ENCODE measurements around the gene EPB41L5.

The EPB41L5 gene

DNA sequence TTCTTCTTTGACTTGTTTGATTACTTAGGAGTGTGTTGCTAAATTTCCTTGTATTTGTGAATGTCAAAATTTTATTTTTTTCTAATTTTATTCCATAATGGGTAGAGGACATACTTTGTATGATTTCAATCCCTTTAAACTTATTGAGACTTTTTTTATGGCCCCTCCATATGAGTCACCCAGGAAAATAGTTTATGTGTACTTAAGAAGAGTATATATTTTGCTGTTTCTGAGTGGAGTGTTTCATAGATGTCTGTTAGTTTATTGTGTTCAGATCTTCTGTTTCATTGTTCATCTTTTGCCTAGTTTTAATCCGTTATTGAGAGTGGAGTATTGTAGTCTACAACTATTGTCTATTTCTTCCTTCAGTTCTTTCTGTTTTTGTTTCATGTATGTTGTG is 81.9 kb downstream of the EPB41L5 start:
- H3K4me3 ChIP-seq (ENCODE audit: low read depth, low read length): no peak overlapping the region
- DNase-seq (ENCODE audit: low read depth): no peak
- TF ChIP-seq, protein P1, sequence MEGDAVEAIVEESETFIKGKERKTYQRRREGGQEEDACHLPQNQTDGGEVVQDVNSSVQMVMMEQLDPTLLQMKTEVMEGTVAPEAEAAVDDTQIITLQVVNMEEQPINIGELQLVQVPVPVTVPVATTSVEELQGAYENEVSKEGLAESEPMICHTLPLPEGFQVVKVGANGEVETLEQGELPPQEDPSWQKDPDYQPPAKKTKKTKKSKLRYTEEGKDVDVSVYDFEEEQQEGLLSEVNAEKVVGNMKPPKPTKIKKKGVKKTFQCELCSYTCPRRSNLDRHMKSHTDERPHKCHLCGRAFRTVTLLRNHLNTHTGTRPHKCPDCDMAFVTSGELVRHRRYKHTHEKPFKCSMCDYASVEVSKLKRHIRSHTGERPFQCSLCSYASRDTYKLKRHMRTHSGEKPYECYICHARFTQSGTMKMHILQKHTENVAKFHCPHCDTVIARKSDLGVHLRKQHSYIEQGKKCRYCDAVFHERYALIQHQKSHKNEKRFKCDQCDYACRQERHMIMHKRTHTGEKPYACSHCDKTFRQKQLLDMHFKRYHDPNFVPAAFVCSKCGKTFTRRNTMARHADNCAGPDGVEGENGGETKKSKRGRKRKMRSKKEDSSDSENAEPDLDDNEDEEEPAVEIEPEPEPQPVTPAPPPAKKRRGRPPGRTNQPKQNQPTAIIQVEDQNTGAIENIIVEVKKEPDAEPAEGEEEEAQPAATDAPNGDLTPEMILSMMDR (IDR thresholded peaks at IDR 0.05; ENCODE audit: low read depth, low read length, missing control alignments): no peak

DNA sequence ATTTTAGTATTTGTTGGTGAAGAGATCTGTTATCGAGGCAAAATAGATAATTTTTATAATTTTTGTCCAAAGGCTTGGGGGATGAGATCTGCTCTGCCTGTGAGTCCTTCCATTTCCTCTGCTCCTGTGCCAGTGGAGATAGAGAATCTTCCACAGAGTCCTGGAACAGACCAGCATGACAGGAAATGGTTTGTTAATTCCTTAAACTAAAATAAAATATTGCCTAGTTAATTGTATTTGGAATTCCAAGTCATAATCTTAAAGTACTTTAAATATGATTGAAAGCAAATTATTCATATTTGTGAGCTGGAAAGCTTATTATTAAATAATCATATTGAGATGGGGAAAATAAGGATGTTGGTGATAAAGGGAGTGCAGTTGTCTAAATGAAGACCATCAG is 87.8 kb downstream of the EPB41L5 start:
- TF ChIP-seq, protein P1 (IDR thresholded peaks at IDR 0.05; ENCODE audit: low read depth, low read length, missing control alignments): no peak
- no peak overlapping the region for H3K4me3 ChIP-seq (ENCODE audit: low read depth, low read length)
- DNase-seq (ENCODE audit: low read depth): no peak

DNA sequence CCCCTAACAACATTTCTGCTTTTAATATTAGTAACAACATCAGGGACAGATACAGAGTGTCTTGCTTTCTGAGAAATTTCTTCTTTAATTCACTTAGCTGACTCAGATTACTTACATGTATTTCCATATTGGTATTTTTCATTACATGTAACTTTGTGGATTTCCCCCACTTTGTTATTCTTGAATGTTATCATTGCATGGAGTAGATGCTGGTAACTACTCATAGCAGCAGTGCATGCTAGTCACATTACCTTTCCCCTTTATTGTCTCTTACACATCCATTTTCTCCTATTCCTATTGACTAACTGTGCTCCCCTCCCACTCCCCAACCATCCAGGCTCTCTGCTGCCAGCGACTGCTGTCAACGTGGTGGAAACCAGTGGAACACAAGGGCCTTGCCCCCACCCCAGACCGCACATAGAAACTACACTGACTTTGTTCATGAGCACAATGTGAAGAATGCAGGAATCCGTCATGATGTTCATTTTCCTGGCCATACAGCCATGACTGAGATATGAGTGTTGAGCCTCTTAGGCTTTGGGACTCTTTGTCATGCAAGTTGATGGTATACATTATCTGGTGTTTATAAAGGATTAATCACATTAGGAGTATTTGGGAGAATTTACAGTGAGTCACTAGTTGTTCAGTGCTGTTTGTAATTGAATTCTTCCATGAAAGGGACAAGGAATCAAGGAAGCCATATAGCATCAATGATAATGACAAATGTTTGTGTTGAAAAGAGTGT is 91.0 kb downstream of the EPB41L5 start:
- TF ChIP-seq, protein P1 (IDR thresholded peaks at IDR 0.05; ENCODE audit: low read depth, low read length, missing control alignments): no peak
- H3K4me3 ChIP-seq (ENCODE audit: low read depth, low read length): no peak overlapping the region
- DNase-seq (ENCODE audit: low read depth): no peak

DNA sequence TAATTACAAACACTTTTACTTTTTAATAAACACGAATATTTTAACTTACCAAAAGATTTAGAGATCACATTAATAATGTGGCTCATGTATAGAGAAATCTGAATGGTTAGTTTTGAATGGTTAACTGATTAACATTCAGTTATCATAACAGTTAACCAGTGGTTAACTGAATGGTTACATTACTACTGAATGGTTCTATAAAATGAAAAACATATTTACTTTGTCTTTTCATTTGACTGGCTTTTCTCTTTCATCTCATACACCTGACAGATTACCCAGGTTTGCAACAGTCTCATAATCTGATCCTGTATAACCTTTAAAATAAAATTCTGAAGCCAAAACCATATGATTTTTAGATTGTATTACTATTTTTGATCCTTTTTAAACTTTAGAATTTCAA is 91.9 kb downstream of the EPB41L5 start:
- H3K4me3 ChIP-seq (ENCODE audit: low read depth, low read length): no peak overlapping the region
- TF ChIP-seq, protein P1 (IDR thresholded peaks at IDR 0.05; ENCODE audit: low read depth, low read length, missing control alignments): no peak

DNA sequence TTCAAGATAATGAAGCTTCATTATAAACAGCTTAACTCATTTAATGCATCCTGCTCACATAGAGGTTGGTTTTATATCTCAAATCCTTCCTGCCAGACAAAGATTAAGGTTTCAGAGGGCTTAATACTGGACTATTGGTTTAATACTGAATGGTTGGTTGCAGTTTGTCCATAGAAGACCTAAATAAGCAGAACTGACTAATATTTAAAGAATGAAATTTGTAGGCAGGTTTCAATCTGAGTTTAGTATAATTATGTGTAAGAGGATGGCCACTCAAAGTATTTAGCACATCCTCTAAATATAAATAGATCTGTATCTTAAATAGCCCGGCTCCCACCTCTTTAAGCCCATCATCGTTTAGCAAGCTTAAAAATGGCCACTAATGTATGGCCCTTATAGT is 92.5 kb downstream of the EPB41L5 start:
- TF ChIP-seq, protein P1 (IDR thresholded peaks at IDR 0.05; ENCODE audit: low read depth, low read length, missing control alignments): no peak
- DNase-seq (ENCODE audit: low read depth): peak; percentile 19
- H3K4me3 ChIP-seq (ENCODE audit: low read depth, low read length): no peak overlapping the region

More for the DNA sequence above, 91.9 kb downstream of the EPB41L5 start:
- no peak for DNase-seq (ENCODE audit: low read depth)

DNA sequence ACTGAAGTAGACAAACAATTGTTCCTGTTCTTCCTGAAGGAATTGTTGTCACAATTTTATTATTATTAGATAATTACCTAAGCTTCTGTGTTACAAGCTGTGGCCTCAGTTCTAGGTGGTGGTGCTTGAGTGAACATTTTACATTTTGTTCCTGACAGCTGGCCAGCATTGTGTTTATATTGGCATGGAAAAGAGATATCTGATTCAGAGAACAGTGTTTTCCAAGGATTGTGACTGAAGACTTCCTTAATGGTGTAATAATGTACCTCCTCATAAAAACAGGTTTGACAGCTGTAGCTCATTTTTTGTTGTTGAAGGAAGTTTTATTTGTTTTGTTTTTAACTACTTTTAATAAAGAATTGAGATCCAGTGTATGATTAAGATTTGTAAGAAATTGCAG is 95.2 kb downstream of the EPB41L5 start:
- no peak for DNase-seq (ENCODE audit: low read depth)

More for the DNA sequence above, 95.2 kb downstream of the EPB41L5 start:
- TF ChIP-seq, protein P1 (IDR thresholded peaks at IDR 0.05; ENCODE audit: low read depth, low read length, missing control alignments): no peak
- H3K4me3 ChIP-seq (ENCODE audit: low read depth, low read length): no peak overlapping the region

Data from GM12864 (cell line).